ENCODE results near the gene FNDC11.

DNA sequence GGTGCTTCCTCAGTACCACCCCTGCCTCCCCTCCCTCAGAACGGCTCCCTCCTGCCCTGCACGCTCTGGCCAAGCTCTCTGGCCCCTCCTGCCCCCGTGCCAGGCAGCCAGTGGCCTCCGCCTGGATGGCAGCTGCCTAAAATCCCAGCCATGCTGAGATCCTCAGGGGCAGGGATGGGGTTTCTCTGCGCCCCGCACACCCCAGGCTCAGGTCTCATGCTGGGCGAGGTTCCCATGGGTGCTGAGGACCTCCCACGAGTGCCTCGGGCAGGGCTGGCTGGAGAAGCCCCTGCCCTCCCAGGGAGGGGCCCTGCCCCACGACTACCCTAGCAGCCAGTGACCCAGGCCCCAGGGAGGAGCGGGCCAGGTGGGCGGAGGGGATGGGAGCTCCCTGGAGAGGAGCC lies 19.5 kb upstream of the FNDC11 start:
- TF ChIP-seq CTCF (IDR thresholded peaks at IDR 0.05) (no peak), ZFX (IDR thresholded peaks at IDR 0.05; ENCODE audit: borderline replicate concordance) (no peak)
